Measurements from ENCODE around the gene FRMD4A.

DNA sequence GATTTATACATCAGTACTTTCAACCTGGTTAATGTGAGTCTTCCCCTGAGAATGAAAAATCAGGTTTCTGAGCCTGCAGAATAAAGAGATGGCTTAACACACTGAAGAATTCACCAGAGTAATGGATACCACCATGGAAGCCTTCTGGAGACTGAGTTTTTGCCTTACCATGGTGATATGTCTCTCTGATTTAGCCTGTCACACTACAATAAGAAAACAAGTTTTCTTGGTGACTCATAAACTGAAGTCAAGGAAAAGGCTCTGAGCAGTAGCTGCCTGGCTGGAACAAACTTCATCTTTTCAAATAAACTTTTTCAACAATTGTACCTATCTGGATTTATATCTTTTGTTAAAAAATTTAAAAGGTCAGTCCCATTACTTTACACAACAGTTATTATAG is 515.0 kb downstream of the FRMD4A start:
- TF ChIP-seq, protein P1, sequence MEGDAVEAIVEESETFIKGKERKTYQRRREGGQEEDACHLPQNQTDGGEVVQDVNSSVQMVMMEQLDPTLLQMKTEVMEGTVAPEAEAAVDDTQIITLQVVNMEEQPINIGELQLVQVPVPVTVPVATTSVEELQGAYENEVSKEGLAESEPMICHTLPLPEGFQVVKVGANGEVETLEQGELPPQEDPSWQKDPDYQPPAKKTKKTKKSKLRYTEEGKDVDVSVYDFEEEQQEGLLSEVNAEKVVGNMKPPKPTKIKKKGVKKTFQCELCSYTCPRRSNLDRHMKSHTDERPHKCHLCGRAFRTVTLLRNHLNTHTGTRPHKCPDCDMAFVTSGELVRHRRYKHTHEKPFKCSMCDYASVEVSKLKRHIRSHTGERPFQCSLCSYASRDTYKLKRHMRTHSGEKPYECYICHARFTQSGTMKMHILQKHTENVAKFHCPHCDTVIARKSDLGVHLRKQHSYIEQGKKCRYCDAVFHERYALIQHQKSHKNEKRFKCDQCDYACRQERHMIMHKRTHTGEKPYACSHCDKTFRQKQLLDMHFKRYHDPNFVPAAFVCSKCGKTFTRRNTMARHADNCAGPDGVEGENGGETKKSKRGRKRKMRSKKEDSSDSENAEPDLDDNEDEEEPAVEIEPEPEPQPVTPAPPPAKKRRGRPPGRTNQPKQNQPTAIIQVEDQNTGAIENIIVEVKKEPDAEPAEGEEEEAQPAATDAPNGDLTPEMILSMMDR (conservative IDR thresholded peaks at IDR 0.05), result no peak
- no peak for TF ChIP-seq EZH2 (IDR thresholded peaks at IDR 0.05; ENCODE audit: low read depth)
